ENCODE results near the gene LTA4H.

GRCh38 chr12:95980437-95980836 is 55.0 kb downstream of the LTA4H start:
- TF ChIP-seq POLR2A (IDR thresholded peaks at IDR 0.05), result no peak
- no peak for TF ChIP-seq CTCF (IDR thresholded peaks at IDR 0.05)
- TF ChIP-seq EP300 (IDR thresholded peaks at IDR 0.05), result no peak

All from tibial nerve (tissue), 4 donors.